ENCODE data around the gene KIF20B. TPM values are rescaled to one million over a fixed set of nuclear protein-coding genes. Genes with fewer than 3 reads are reported as not detected.
"Not testable (repeated sequence)": the region's sequence is repeated elsewhere in the genome, so short reads cannot be mapped to it uniquely, and the experiment has no call there.

KIF20B gene
- total RNA-seq, 1 donor from 2014 or later = 2.1 TPM

- DNase-seq (ENCODE audit: low read depth) = no peak
- no peak for FAIRE-seq
- Histone ChIP-seq H3K36me3 (ENCODE audit: control insufficient read depth, insufficient read depth, low read length) (no peaks in the 10 kb centered on the region), H3K4me3 (ENCODE audit: low read depth, low read length) (no peak overlapping the region), H3K27me3 (ENCODE audit: control insufficient read depth, insufficient read depth, low read length) (no peaks in the 10 kb centered on the region)
- no peak for TF ChIP-seq CTCF (IDR thresholded peaks at IDR 0.05; ENCODE audit: insufficient read depth, low read length, severe bottlenecking)
These were observed 54.0 kb downstream of the KIF20B start for GRCh38 chr10:89755374-89755773.

DNA sequence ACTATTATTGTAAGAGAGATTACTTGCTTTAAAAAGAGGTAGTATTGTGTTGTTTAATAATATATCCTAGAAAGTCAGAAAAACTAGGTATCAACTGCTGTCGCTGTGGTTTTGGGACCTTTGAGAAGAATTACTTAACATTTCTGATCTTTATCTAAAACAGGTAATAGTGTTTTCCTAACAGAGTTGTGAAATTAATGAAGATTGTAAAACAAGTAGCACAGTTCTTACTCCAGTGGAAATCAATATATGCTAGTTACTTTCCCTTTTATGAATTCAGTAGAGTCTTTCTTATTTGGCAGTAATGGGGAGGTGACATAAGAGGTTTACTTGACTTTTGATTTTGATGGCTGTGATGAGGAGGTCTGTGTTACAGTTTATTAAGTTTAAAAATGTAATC is 58.1 kb downstream of the KIF20B start:
- FAIRE-seq (no peak), DNase-seq (ENCODE audit: low read depth) (no peak)
- no peaks in the 10 kb centered on the region for H3K36me3 ChIP-seq (ENCODE audit: control insufficient read depth, insufficient read depth, low read length)
- TF ChIP-seq CTCF (IDR thresholded peaks at IDR 0.05; ENCODE audit: insufficient read depth, low read length, severe bottlenecking) = no peak
- H3K4me3 ChIP-seq (ENCODE audit: low read depth, low read length) = no peak overlapping the region
- no peaks in the 10 kb centered on the region for H3K27me3 ChIP-seq (ENCODE audit: control insufficient read depth, insufficient read depth, low read length)

DNA sequence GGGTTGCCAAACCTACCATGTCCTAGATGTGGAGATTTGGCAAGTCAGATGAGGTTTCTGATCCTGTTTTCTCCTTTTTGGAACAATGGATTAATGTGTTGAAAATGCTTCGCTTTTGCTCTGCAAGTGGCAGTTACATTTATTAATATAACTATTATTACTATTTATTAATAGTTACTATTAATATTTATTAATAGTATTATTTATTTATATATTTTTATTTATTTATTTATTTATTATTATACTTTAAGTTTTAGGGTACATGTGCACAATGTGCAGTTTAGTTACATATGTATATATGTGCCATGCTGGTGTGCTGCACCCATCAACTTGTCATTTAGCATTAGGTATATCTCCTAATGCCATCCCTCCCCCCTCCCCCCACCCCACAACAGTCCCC is 62.3 kb downstream of the KIF20B start:
- DNase-seq (ENCODE audit: low read depth); H3K27me3 ChIP-seq (ENCODE audit: control insufficient read depth, insufficient read depth, low read length); H3K4me3 ChIP-seq (ENCODE audit: low read depth, low read length); H3K36me3 ChIP-seq (ENCODE audit: control insufficient read depth, insufficient read depth, low read length); FAIRE-seq: not testable (repeated sequence)

DNA sequence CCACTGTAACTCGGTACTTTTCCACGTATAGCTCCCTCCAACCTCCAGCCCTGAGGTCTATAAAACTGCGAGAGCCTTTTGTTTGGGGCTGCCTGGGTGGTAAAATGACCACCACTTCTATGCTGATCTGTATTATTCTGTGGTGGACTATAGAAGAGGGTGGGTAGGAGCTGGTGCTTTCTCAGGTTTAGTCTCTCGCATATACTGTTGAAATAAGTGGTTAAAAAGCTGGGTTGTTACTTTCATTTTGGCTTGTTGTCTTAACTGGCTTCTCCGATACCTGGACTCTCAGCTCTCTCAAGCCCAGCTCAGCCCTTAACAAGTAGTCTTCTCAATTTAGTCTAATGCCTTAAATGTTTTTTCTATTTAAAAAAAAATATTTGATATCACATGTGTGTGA is 70.3 kb downstream of the KIF20B start:
- H3K27me3 ChIP-seq (ENCODE audit: control insufficient read depth, insufficient read depth, low read length) = no peaks in the 10 kb centered on the region
- DNase-seq (ENCODE audit: low read depth) (no peak), FAIRE-seq (no peak)
- H3K4me3 ChIP-seq (ENCODE audit: low read depth, low read length) = no peak overlapping the region
- H3K36me3 ChIP-seq (ENCODE audit: control insufficient read depth, insufficient read depth, low read length) = no peaks in the 10 kb centered on the region
- TF ChIP-seq CTCF (IDR thresholded peaks at IDR 0.05; ENCODE audit: insufficient read depth, low read length, severe bottlenecking) = no peak

GRCh38 chr10:89773081-89773480 is 71.7 kb downstream of the KIF20B start:
- FAIRE-seq = no peak
- no peaks in the 10 kb centered on the region for H3K27me3 ChIP-seq (ENCODE audit: control insufficient read depth, insufficient read depth, low read length)
- H3K36me3 ChIP-seq (ENCODE audit: control insufficient read depth, insufficient read depth, low read length) = no peaks in the 10 kb centered on the region
- peak; percentile 66 for DNase-seq (ENCODE audit: low read depth)
- no peak overlapping the region for H3K4me3 ChIP-seq (ENCODE audit: low read depth, low read length)
- no peak for TF ChIP-seq CTCF (IDR thresholded peaks at IDR 0.05; ENCODE audit: insufficient read depth, low read length, severe bottlenecking)

- H3K36me3 ChIP-seq (ENCODE audit: control insufficient read depth, insufficient read depth, low read length) = no peaks in the 10 kb centered on the region
- no peak overlapping the region for H3K4me3 ChIP-seq (ENCODE audit: low read depth, low read length)
- no peak for TF ChIP-seq CTCF (IDR thresholded peaks at IDR 0.05; ENCODE audit: insufficient read depth, low read length, severe bottlenecking)
- no peaks in the 10 kb centered on the region for H3K27me3 ChIP-seq (ENCODE audit: control insufficient read depth, insufficient read depth, low read length)
- no peak for DNase-seq (ENCODE audit: low read depth)
- no peak for FAIRE-seq
These were observed 75.3 kb downstream of the KIF20B start for GRCh38 chr10:89776665-89777064.
